SIG-M5 treated with dmso at 0.1 percent for 504 hours (cell line): ENCODE results near the gene MUS81.

Experiments
- DNase-seq: peaks from one replicate; lab custom pipeline; 2025; ENCODE audit not compliant: unreplicated experiment; lab: John Stamatoyannopoulos, UW

Gene MUS81

DNA sequence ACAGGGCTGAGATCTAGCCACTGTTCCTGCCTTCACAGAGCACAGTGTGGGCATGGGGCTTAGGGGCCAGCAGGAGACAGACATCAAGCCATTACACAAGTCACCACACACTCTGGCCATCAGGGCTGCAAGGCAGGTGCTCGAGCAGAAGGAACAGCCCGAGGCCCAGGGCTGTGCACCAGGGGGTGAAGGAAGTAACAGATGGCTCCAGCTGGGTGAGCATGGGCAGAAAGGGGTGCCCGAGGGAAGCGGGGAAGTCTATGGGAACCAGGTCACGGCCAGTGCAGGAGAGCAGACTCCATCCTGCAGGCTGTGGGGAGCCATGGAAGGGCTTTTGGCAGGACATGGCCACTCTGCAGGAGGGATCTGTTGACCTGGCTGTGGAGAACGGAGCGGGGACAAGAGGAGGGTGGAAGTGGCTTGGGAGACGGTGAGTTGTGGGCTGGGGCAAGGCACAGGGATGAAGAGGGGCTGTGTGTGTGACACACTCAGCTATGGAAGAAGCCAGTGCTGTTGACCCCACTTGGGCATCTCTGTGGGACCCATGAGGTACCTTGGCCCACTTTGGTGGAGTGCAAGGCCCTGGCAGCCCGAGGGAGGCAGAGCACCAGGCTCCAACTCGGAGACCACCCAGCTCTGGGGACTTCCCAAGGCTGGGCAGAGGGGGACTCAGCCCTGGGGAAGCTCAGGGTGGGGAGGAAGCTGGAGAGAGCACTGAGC is 55.0 kb downstream of the MUS81 start:
- DNase-seq = no peak

DNA sequence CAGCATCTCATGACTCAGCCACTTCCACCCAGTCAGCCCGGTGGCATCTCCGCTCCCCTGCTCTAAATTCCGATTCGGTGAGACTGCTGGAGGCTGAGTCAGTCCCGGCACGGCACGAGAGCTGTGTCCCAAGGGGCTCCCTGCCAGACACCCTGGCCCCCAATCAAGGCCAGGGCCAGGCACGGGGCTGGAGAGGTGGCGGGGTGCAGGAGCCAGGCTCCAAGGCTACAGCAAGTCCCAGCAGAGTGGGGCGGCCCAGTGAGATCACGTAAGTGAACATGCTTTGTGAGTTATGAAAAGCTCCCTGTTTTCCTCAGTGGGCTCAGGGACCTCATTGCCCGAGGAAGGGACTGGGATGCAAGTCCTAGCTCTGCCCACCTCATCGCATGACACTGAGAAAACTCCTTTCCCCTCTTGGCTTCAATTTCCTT is 55.6 kb downstream of the MUS81 start:
- DNase-seq = peak; percentile 39
